Hematopoietic multipotent progenitor cell treated with erythropoietin and hydrocortisone succinate and interleukin-3 and kit ligand, for 15 days (in vitro differentiated cells): Measurements from ENCODE around the gene AFP.

Source experiments
- DNase-seq: peaks from one replicate; pipeline ENCODE4 v3.0.0-alpha.2; 2015; ENCODE audit warnings: low spot score

AFP gene

GRCh38 chr4:73415807-73416238 lies 20.2 kb upstream of the AFP start:
- DNase-seq, result no peak

GRCh38 chr4:73416423-73417087 lies 19.5 kb upstream of the AFP start:
- no peak for DNase-seq

GRCh38 chr4:73417342-73417741 lies 18.7 kb upstream of the AFP start:
- no peak for DNase-seq

- DNase-seq, result no peak
These were observed 18.0 kb upstream of the AFP start for GRCh38 chr4:73417973-73418372.

GRCh38 chr4:73418677-73419076 lies 17.3 kb upstream of the AFP start:
- DNase-seq, result no peak

GRCh38 chr4:73419106-73420038 lies 16.6 kb upstream of the AFP start:
- DNase-seq, result no peak

GRCh38 chr4:73420615-73421014 lies 15.4 kb upstream of the AFP start:
- DNase-seq, result no peak

GRCh38 chr4:73421708-73422457 lies 14.1 kb upstream of the AFP start:
- DNase-seq, result no peak

- DNase-seq, result no peak
These were observed 13.6 kb upstream of the AFP start for GRCh38 chr4:73422458-73422752.

- no peak for DNase-seq
These were observed 12.8 kb upstream of the AFP start for GRCh38 chr4:73423184-73423583.

GRCh38 chr4:73426666-73427065 lies 9.4 kb upstream of the AFP start:
- DNase-seq, result no peak

- DNase-seq, result no peak
These were observed 6.9 kb upstream of the AFP start for GRCh38 chr4:73429118-73429517.

- no peak for DNase-seq
These were observed 6.0 kb upstream of the AFP start for GRCh38 chr4:73429826-73430587.

- no peak for DNase-seq
These were observed 4.2 kb upstream of the AFP start for GRCh38 chr4:73431813-73432168.

GRCh38 chr4:73432169-73433000 lies 3.6 kb upstream of the AFP start:
- DNase-seq, result no peak

- DNase-seq, result no peak
These were observed 2.9 kb upstream of the AFP start for GRCh38 chr4:73433140-73433539.

- peak; percentile 6 for DNase-seq
These were observed 1.7 kb upstream of the AFP start for GRCh38 chr4:73434311-73434710.

GRCh38 chr4:73436674-73437557 lies 895 bp downstream of the AFP start:
- DNase-seq, result no peak

GRCh38 chr4:73437558-73437956 lies 1.5 kb downstream of the AFP start:
- DNase-seq, result no peak

GRCh38 chr4:73438048-73438447 lies 2.0 kb downstream of the AFP start:
- DNase-seq, result no peak
